GM10266 (cell line): ENCODE results near the gene RNF224.

Source experiments
- DNase-seq: peaks from one replicate; pipeline ENCODE4 v3.0.0; 2012; ENCODE audit errors: extremely low spot score
- CTCF ChIP-seq: IDR thresholded peaks from 2 replicates; pipeline ENCODE4 v1.5.1; 2012; ENCODE audit warnings: mild to moderate bottlenecking, low read depth; ENCODE audit not compliant: control insufficient read depth, insufficient read depth; ENCODE audit errors: missing control alignments

RNF224 gene

GRCh38 chr9:137251490-137252268 lies 24.4 kb downstream of the RNF224 start:
- TF ChIP-seq CTCF = no peak

GRCh38 chr9:137252555-137253506 lies 25.5 kb downstream of the RNF224 start:
- DNase-seq = no peak
- TF ChIP-seq CTCF = no peak

More at GRCh38 chr9:137251490-137252268, 24.4 kb downstream of the RNF224 start:
- DNase-seq = no peak

GRCh38 chr9:137253717-137254623 lies 26.7 kb downstream of the RNF224 start:
- DNase-seq = no peak
- no peak for TF ChIP-seq CTCF

- DNase-seq = peak; percentile 100
- TF ChIP-seq CTCF = no peak
Observed at GRCh38 chr9:137254624-137255447, 27.5 kb downstream of the RNF224 start, which contains the start of gene NELFB. Gene NELFB (plus strand): TSS chr9:137255327.

- TF ChIP-seq CTCF = no peak
- no peak for DNase-seq
Observed at GRCh38 chr9:137255448-137256114, 28.3 kb downstream of the RNF224 start.
